DOHH2 (cell line): ENCODE results near the gene IGLON5.

Experiments used
- H3F3A ChIP-seq: fragments of 200-600 bp; sonication (generic), shearing (Covaris generic); 2 replicates; pipeline ENCODE4 v1.6.0; 2016; ENCODE audit warnings: antibody characterized with exemption, mild to moderate bottlenecking; ENCODE audit not compliant: control insufficient read depth, insufficient read depth
- H3K27ac ChIP-seq: fragments of 200-600 bp; sonication (generic); 2 replicates; pipeline ENCODE4 v1.5.1; 2014; ENCODE audit warnings: low read depth, mild to moderate bottlenecking, low read length, moderate library complexity
- H3K27me3 ChIP-seq: fragments of 200-600 bp; sonication (generic); 2 replicates; pipeline ENCODE4 v1.6.1; 2014; ENCODE audit warnings: mild to moderate bottlenecking, low read length, mixed read lengths; ENCODE audit not compliant: control insufficient read depth
- H3K36me3 ChIP-seq: fragments of 200-600 bp; sonication (generic); 2 replicates; pipeline ENCODE4 v1.6.1; 2014; ENCODE audit warnings: mild to moderate bottlenecking, low read length, moderate library complexity, mixed read lengths; ENCODE audit not compliant: control insufficient read depth
- H3K4me1 ChIP-seq: fragments of 200-600 bp; sonication (generic); 2 replicates; pipeline ENCODE4 v1.6.1; 2014; ENCODE audit warnings: mild to moderate bottlenecking, low read length, mixed read lengths; ENCODE audit not compliant: control insufficient read depth
- H3K4me2 ChIP-seq: fragments of 200-600 bp; sonication (generic); 2 replicates; pipeline ENCODE4 v1.6.0; 2014; ENCODE audit warnings: mild to moderate bottlenecking, low read length, moderate library complexity
- H3K4me3 ChIP-seq: fragments of 200-600 bp; sonication (generic); 2 replicates; pipeline ENCODE4 v1.5.1; 2014; ENCODE audit warnings: mild to moderate bottlenecking, low read length, mixed read lengths
- H3K79me2 ChIP-seq: fragments of 200-600 bp; sonication (generic); 2 replicates; pipeline ENCODE4 v1.6.1; 2014; ENCODE audit warnings: mild to moderate bottlenecking, low read length, mixed read lengths; ENCODE audit not compliant: control insufficient read depth
- H3K9me2 ChIP-seq: fragments of 200-600 bp; sonication (generic); replicated peaks from 2 replicates; pipeline ENCODE4 v1.6.1; 2014; ENCODE audit warnings: mild to moderate bottlenecking, low read length, mixed read lengths; ENCODE audit not compliant: control insufficient read depth
- H3K9me3 ChIP-seq: fragments of 200-600 bp; sonication (generic); 2 replicates; pipeline ENCODE4 v1.6.1; 2014; ENCODE audit warnings: antibody characterized with exemption, low read length, mixed read lengths; ENCODE audit not compliant: control insufficient read depth, insufficient read depth
- H4K20me1 ChIP-seq: fragments of 200-600 bp; sonication (generic); 2 replicates; pipeline ENCODE4 v1.6.0; 2014; ENCODE audit warnings: low read depth, mild to moderate bottlenecking, antibody characterized with exemption, low read length, moderate library complexity; ENCODE audit not compliant: control insufficient read depth, insufficient read depth
- CTCF ChIP-seq: fragments of 200-600 bp; sonication (generic); IDR thresholded peaks from one replicate; pipeline ENCODE4 v1.5.1; 2014; ENCODE audit warnings: antibody characterized with exemption, mild to moderate bottlenecking, low read depth, low read length; ENCODE audit not compliant: poor library complexity, severe bottlenecking
- EZH2phosphoT487 ChIP-seq: fragments of 200-600 bp; sonication (generic); IDR thresholded peaks from 2 replicates; pipeline ENCODE4 v1.6.1; 2017; ENCODE audit warnings: borderline replicate concordance, mild to moderate bottlenecking, antibody characterized with exemption, low read length, moderate library complexity, mixed read lengths

The IGLON5 gene

GRCh38 chr19:51375504-51376221, 64.2 kb downstream of the IGLON5 start:
- Histone ChIP-seq H3K36me3 (no peaks in the 10 kb centered on the region), H3K9me3 (no peaks in the 10 kb centered on the region), H4K20me1 (no peaks in the 10 kb centered on the region), H3K27ac (no peak overlapping the region), H3K4me2 (no peak overlapping the region), H3K27me3 (no peaks in the 10 kb centered on the region), H3K4me1 (peaks cover 16% of the 10 kb centered on the region), H3K9me2 (no peaks in the 10 kb centered on the region), H3K79me2 (no peaks in the 10 kb centered on the region), H3F3A (no peaks in the 10 kb centered on the region), H3K4me3 (no peak overlapping the region)
- TF ChIP-seq EZH2phosphoT487: no peak
- no peak for TF ChIP-seq CTCF

- H3K27ac ChIP-seq: no peak overlapping the region
- H3K9me2 ChIP-seq: no peaks in the 10 kb centered on the region
- H3K4me1 ChIP-seq: peaks cover 10% of the 10 kb centered on the region
- no peaks in the 10 kb centered on the region for H3K27me3 ChIP-seq
- no peaks in the 10 kb centered on the region for H3F3A ChIP-seq
- TF ChIP-seq CTCF (no peak), EZH2phosphoT487 (no peak)
- H3K36me3 ChIP-seq: no peaks in the 10 kb centered on the region
- H3K9me3 ChIP-seq: peaks cover 3% of the 10 kb centered on the region; the same call in 1 of the 2 replicates
- H3K79me2 ChIP-seq: no peaks in the 10 kb centered on the region
- no peak overlapping the region for H3K4me2 ChIP-seq
- no peaks in the 10 kb centered on the region for H4K20me1 ChIP-seq
- no peak overlapping the region for H3K4me3 ChIP-seq
These were observed 66.0 kb downstream of the IGLON5 start for GRCh38 chr19:51377422-51377821.

GRCh38 chr19:51380379-51380778, 68.9 kb downstream of the IGLON5 start:
- no peaks in the 10 kb centered on the region for H3K79me2 ChIP-seq
- H3K4me2 ChIP-seq: no peak overlapping the region
- H3K9me2 ChIP-seq: no peaks in the 10 kb centered on the region
- no peaks in the 10 kb centered on the region for H3K36me3 ChIP-seq
- H3F3A ChIP-seq: no peaks in the 10 kb centered on the region
- no peaks in the 10 kb centered on the region for H3K4me1 ChIP-seq
- no peaks in the 10 kb centered on the region for H3K27me3 ChIP-seq
- TF ChIP-seq CTCF (no peak), EZH2phosphoT487 (no peak)
- peaks cover 3% of the 10 kb centered on the region; the same call in 1 of the 2 replicates for H3K9me3 ChIP-seq
- H3K4me3 ChIP-seq: no peak overlapping the region
- H3K27ac ChIP-seq: no peak overlapping the region
- no peaks in the 10 kb centered on the region for H4K20me1 ChIP-seq
